ENCODE data around the gene TCF15. TPM values are rescaled to one million over a fixed set of nuclear protein-coding genes. Genes with fewer than 3 reads are reported as not detected.
A peak's percentile ranks its signal among the peaks of the same experiment; 100 is the strongest.

Gene TCF15
- total and polyA plus RNA-seq, 11 donors: 5.8 to 18.0 (median 10.0) TPM

DNA sequence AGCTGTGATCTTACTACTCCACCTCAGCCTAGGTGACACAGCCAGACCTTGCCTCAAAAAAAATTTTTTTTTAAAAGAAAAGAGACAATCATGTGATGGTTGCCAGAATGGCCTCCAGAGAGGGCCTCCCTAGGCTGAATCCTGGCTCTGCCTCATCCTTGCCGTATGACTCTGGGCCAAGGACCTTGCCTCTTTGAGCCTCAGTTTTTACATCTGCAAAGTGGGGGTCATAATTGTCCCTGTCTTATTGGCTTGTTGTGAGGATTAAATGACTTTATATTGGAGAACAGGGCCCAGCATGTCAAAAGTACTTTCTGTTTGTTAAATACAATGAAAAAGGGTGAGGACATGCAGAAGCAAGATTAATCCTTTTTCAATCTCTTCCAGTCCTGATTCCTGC is 28.5 kb upstream of the TCF15 start:
- 47 to 88% (median 71%) methylated on average over 1 of the region's 1 CpG for WGBS, 4 donors
- no peaks in the 10 kb centered on the region for H3K9me3 ChIP-seq
- DNase-seq: no peak
- intact Hi-C loops (cut with DNase I): no loop called here
- H3K4me1 ChIP-seq: peaks cover 0 to 10% (median 1%) of the 10 kb centered on the region in 12 donors
- H3K36me3 ChIP-seq: no peaks in the 10 kb centered on the region
- TF ChIP-seq POLR2A (IDR thresholded peaks at IDR 0.05) (no peak), CTCF (IDR thresholded peaks at IDR 0.05) (no peak)
- ATAC-seq: no peak
- H3K4me3 ChIP-seq: no peak overlapping the region
- H3K27me3 ChIP-seq: peaks cover 0 to 4% (median 0%) of the 10 kb centered on the region in 9 donors
- no peak overlapping the region for H3K27ac ChIP-seq

- H3K36me3 ChIP-seq: no peaks in the 10 kb centered on the region
- peaks cover 0 to 4% (median 0%) of the 10 kb centered on the region in 12 donors for H3K4me1 ChIP-seq
- DNase-seq (no peak), ATAC-seq (no peak)
- no peak overlapping the region for H3K27ac ChIP-seq
- H3K4me3 ChIP-seq: no peak overlapping the region
- TF ChIP-seq POLR2A (IDR thresholded peaks at IDR 0.05) (no peak), CTCF (IDR thresholded peaks at IDR 0.05) (no peak)
- 82 to 93% (median 88%) methylated on average over 2 of the region's 2 CpGs for WGBS, 4 donors
- intact Hi-C loops (cut with DNase I): no loop called here
- H3K27me3 ChIP-seq: peaks cover 0 to 2% (median 0%) of the 10 kb centered on the region in 9 donors
- no peaks in the 10 kb centered on the region for H3K9me3 ChIP-seq
Observed at GRCh38 chr20:637559-637958, 27.4 kb upstream of the TCF15 start.

DNA sequence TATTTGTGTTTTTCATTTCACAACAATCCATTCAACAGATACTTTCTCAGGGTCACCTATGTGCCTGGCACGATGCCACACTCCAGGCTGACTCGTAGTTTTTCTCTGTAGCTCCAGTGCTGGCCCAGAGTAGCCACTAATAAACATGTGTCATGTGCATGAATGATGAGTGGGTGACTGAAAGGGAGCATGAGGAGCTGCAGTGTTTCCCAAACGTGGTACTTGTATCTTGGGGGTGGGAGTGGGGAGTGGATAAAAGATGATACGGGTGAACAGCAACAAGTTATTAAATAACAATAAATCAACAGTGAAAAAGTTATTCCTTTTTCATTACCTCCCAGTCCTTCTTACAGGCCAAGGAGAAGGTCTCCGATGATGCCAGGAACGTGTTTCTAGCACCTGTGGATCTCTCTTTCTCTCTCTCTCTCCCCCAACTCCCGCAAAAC is 25.8 kb upstream of the TCF15 start:
- ATAC-seq (peak in 1 of 4 donors; percentile 12), DNase-seq (no peak)
- Histone ChIP-seq H3K27ac (no peak overlapping the region), H3K27me3 (no peaks in the 10 kb centered on the region), H3K4me3 (no peak overlapping the region), H3K4me1 (peaks cover 0 to 5% (median 0%) of the 10 kb centered on the region in 12 donors), H3K36me3 (no peaks in the 10 kb centered on the region), H3K9me3 (no peaks in the 10 kb centered on the region)
- no peak for TF ChIP-seq POLR2A (IDR thresholded peaks at IDR 0.05)
- intact Hi-C loops (cut with DNase I): no loop called here
- 55 to 65% (median 58%) methylated on average over 7 of the region's 7 CpGs for WGBS, 4 donors

- TF ChIP-seq POLR2A (IDR thresholded peaks at IDR 0.05): no peak
- no peak for TF ChIP-seq CTCF (IDR thresholded peaks at IDR 0.05)
- DNase-seq: no peak
- no peaks in the 10 kb centered on the region for H3K36me3 ChIP-seq
- intact Hi-C loops (cut with DNase I): no loop called here
- peaks cover 0 to 8% (median 0%) of the 10 kb centered on the region in 12 donors for H3K4me1 ChIP-seq
- 80 to 84% (median 83%) methylated on average over 9 of the region's 9 CpGs for WGBS, 4 donors
- no peak overlapping the region for H3K4me3 ChIP-seq
- ATAC-seq: no peak
- no peaks in the 10 kb centered on the region for H3K9me3 ChIP-seq
- no peak overlapping the region for H3K27ac ChIP-seq
- no peaks in the 10 kb centered on the region for H3K27me3 ChIP-seq
Observed at GRCh38 chr20:635028-635892, 25.2 kb upstream of the TCF15 start.

Data from heart left ventricle (tissue), 16 donors.